Stimulated activated naive CD4-positive, alpha-beta T cell (primary cell): ENCODE measurements around the gene TMTC1.
"Not testable (repeated sequence)": the region's sequence is repeated elsewhere in the genome, so short reads cannot be mapped to it uniquely, and the experiment has no call there.

Source experiments
- DNase-seq, 6 experiments: peaks; one replicate each; lab custom pipeline; 2025; lab: John Stamatoyannopoulos, UW

TMTC1 gene

DNA sequence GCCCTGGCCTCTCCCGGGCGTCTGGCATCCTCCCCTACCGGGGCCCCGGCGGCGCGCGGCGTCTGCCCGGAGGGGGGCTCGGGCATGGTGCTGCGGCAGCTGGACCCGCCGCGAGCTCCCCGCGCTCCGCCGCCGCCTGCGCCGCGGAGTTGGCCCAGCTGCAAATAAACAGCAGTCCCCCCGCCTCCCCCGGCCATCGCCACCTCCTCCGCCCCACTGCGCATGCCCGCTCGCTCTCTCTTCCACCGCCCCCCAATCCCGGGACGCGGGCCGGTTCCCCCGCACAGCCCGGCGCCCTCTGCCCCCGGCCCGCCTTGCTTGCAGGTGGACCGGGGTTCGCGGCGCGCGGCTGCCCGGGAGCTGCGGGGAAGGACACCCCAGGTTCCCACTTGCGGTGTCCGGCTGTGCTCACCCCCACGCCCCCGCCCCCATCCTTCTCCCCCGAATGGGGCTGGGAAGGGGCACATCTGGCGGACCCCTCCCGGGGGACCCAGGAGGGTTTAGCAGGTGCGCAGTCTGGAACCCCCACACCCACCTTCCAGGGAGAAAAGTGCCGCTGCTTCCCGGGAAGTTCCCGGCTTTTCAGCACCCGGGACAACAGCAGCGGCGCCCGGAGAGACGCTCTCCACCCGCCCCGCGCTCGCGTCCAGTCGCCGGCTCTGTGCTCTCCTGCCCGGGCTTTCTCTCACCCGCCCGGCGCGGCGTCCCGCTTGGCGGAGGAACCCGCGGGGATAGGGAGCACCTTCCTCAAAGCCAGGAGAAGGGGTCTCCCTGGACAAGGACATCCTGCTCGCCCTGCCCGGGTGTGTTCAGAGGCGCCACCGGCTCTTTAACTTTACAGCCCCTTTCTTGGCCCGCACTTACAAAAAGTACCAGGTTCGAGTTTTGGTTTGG lies at the start of gene TMTC1:
TMTC1 (minus strand) TSS at position 170 of the 894 bp plus-strand sequence. CDS start 191 bp downstream, outside the sequence.
- DNase-seq, result no peak

DNA sequence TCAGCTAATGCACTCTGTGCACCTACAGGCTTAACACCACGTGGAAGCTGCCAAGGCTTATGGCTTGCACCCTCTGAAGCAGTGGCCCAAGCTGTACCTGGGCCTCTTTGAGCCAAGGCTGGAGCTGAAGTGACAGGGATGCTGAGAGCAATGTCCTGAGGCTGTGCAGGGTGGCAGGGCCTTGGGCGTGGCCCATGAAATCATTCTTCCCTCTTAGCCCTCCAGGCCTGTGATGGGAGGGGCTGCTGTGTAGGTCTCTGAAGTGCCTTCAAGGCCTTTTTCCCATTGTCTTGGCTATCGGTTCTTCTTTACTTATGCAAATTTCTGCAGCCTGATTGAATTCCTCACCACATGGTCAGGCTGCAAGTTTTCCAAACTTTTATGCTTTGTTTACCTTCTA lies 47.4 kb upstream of the TMTC1 start:
- DNase-seq, result no peak

DNA sequence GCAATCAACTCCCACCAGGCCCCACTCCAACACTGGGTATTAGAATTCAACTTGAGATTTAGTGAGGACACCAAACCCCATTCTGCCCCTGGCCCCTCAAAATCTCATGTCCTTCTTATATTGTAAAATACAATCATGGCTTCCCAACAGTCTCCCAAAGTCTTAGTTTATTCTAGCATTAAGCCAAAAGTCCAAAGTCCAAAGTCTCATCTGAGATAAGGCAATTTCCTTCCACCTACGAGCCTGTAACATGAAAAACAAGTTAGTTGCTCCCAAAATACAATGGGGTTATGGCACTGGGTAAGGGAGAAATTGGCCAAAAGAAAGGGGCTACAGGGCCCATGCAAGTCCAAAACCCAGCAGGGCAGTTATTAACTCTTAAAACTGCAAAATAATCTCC lies 46.6 kb upstream of the TMTC1 start:
- DNase-seq, result no peak

DNA sequence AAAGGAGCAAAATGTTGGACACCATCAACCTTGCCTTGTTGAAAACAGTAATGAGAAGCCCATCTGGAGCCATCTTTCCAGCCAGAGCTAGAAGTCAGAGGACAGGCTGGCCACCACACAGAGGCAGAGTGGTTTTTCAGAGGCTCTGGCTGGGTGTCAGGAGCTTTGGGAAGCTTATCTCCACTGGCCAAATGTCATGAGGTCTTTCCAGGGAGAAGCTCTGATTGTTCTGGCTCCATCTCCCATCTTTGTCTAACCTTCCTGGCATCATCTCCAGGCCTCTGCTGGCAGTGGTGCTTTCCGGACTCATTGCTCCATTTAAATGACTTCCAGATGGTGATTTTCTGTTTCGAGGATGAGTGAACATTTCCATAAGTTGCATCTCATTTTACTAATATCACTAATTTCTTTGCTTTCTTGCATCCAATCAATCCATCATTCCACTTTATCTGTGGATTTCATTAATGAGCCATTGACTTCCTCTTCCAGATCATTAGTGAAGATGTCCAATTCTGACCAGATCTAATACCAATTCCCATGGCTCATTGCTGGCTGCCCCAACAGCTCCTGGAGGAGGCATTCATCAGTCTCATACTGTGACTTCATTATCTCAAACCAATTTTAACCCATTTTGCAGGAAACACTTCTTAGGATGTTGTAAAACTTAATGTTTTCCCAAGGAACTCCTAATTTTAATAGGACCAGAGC lies 35.3 kb upstream of the TMTC1 start:
- DNase-seq, result no peak

DNA sequence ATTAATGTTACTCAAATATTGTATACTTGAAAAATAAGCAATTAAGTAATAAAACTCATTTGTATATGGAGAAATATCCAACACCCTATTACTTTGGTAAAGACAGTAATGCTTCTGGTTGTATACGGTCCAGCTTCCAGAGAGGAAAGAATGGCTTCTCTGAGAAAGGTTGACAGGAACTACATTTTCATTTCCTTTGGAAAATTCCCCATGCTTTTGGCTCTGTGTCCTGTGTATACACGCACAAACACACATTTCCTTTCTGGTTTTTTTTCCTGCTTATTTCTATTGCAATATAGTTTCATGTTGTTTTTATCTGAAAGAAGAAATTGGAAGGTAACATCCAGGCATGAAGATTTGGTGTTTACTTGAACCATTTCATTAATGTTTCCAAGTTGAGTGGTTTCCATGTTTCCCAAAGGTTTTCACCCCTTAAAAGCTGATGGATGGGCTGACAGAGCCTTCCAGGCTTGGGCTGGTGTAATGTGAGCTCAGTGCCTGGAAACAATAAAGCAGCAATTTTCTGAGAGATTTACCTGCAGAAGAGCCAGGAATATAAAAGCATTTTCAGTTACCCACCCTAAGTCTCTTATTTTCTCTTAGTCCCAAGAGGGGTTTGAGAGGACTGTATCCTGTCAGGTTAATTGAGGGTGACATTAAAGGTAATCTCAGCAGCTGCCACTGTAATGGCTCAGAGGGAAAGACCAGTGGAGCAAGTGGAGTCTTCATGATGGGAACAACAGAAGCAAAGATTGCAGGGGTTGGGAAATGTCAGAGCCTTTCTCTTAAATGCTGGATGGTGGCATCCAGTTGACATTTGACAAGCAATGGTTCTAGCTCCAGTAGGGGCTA lies 33.4 kb upstream of the TMTC1 start:
- no peak for DNase-seq

DNA sequence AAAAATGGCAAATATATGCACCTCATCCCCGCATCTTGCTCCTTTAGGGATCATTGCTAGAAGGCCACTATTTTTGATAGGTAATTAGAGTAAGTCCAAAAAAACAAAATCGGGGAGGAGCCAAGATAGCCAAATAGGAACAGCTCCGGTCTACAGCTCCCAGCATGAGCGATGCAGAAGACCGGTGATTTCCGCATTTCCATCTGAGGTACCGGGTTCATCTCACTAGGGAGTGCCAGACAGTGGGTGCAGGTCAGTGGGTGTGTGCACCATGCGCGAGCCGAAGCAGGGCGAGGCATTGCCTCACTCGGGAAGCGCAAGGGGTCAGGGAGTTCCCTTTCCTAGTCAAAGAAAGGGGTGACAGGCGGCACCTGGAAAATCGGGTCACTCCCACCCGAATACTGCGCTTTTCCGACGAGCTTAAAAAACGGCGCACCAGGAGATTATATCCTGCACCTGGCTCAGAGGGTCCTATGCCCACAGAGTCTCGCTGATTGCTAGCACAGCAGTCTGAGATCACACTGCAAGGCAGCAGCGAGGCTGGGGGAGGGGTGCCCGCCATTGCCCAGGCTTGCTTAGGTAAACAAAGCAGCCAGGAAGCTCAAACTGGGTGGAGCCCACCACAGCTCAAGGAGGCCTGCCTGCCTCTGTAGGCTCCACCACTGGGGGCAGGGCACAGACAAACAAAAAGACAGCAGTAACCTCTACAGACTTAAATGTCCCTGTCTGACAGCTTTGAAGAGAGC lies 26.0 kb upstream of the TMTC1 start:
- DNase-seq, result not testable (repeated sequence)

DNA sequence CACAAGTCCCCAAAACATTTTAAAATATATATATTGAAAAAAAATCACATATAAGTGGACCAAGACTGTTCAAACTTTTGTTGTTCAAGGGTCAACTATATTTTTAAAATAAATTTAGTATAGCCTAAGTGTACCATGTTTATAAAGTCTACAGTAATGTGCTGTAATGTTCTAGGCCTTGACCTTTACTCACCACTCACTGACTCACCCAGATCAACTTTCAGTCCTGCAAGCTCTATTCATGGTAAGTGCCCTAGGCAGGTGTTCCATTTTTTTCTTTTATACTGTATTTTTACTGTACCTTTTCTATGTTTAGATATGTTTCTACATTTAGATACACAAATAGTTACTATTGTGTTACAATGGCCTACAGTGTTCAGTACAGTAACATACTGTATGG lies 23.4 kb upstream of the TMTC1 start:
- DNase-seq, result no peak

DNA sequence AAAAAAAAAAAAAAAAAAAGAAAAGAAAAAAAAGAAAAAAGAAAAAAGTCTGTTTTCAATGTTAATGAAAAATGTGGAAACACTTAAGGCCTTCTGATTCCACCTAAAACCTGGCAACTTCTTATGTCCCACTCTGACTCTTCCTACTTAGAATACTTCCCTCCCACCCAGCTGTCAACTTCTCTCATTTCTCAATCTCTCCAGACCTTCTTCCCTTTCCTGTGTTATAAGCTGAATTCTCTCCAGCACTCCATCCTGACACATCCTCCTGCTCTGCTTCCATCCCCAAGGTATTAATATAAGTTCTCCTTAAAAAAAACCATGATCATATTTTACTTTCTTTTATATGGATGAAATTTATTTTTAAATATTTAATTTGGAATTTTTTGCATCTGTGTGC lies 20.3 kb upstream of the TMTC1 start:
- no peak for DNase-seq

DNA sequence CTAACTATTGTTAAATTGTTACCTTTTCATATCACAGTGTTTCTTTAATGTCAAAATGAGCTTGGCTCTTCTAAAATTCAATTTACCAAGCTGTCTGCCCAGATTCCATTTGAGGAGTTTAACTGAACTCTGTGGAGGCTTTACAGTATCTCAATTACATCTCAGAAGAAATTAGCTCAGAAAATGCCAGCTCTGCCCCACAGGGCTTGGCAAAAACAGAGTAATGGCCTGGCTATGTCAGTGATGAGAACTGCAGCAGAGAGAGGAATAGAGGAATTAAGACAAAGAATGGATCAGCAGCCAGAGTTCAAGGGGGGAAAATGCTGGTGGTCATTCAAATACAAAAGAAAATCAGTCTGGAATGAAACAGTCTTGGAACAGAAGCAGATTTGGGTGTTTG lies 15.8 kb upstream of the TMTC1 start:
- DNase-seq, result no peak

DNA sequence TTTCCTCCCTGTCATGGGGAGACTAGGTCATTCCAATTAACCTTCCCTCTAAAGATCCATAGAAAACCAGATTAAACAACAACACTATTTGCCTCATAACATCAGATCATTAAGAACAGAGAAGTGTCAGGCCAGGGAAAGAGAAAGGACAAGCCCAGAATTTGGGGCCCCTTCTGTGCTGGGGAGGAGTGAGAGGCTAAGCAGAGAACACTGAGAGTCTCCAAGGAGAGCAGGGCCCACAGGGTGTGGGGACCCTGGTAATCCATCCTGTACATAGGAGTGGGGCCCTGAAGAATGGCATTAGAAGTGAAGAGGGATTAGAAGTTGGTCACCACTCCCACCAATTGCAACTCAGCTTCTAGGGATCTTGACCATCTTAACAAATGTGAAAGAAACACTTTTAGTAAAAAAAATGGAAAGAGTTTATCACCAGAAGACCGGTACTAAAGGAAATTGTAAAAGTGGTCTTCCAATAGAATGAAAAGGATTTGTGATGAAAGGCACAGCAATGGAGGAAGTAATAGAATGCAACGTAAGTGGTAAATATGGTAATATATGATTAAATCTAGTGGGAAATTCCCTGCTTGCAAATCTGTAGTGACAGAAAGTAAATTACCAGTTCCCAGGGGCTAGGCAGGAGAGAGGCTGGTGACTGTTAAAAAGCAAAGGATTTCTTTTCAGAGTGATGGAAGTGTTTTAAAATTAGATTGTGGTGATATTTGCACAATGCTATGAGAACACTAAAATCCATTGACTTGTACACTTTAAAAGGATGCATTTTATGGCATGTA lies 14.0 kb upstream of the TMTC1 start:
- no peak for DNase-seq

DNA sequence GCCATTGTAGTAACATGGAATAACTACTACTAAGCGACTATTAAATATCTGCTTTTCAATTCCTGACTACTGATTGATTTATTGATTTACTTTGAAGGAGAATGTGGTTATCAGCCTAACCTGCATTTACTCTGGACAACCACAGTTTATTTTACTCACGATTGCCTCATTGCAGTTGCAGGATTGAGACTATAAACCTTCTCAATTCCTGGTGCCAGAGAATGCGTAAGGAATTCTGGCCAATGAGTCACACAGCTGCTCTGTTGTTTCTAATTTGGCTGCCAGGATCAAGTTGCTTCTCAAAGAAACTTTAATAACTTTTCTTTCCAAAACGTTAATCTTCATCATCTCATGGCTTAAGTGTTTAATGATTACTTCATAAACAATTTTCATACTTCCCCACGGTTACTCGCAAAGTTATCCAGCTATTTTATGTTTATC lies 13.1 kb upstream of the TMTC1 start:
- DNase-seq, result no peak

DNA sequence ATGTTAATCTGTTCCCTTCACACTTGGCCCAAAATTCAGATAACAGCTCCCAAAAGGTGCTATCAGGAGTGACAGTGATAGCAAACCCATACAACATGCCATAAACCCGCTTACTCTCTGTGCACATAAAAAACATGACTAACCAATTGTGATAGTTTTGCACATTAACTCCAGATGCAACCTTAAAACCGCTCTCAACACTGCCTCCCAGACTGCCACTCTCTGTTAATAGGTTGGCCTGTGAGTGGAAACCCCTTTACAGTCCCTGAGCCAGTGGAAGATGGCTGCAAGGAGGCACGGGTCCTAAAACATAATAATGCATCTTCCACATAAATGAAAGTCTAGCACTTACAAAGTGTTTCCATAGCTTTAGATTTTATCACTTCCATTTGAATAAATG lies 12.0 kb upstream of the TMTC1 start:
- DNase-seq, result no peak

DNA sequence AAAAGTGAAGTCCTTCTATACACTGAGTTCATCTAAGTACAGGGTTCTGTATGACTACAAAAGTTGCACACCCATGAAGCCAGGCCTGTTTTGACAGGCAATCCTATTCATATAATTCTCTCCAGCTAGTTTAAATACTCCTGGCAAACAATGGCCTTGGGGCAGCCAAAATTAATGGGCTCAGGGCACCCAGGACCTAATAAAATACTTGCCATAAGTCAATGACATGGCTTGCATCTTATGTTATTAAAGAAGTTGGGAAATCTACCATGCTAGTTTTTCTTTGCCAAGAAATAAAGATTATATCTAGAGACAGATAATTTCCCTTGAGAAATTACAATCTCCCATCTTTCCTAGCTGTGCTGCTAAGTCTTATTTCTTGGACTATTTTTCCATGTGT lies 11.1 kb upstream of the TMTC1 start:
- no peak for DNase-seq

DNA sequence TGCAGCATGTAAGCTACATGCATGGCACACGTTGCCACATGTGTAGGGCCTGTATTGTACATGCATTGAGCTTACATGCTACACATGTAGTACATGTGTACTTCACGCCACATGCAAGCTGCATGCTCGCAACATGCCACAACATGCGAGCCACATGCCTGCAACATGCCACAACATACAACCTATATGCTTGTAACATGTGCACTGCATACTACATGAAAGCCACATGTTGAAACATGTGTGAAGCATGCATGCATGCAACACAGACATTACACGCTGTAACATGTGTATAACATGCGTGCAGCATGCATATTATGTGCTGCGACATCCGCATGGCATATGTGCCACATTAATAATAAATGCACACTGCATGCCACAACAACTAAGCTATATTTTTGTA lies 9.1 kb upstream of the TMTC1 start:
- DNase-seq, result no peak

DNA sequence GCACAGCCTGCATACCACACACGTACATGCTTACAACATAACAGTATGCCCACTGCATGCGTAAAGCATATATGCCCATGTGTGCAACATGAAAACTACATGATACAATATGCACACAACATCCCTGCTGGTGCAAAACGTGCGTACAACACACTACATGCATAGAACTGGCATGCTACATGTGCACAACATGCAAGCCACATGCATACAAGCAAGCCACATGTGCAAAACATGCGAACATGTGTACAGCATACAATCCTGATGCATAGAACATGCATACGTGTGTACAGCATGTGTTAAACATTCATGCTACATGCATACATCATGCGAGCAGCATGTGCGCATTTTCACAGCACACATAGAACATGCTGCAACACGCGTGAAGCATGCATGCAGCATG lies 8.4 kb upstream of the TMTC1 start:
- DNase-seq, result no peak

DNA sequence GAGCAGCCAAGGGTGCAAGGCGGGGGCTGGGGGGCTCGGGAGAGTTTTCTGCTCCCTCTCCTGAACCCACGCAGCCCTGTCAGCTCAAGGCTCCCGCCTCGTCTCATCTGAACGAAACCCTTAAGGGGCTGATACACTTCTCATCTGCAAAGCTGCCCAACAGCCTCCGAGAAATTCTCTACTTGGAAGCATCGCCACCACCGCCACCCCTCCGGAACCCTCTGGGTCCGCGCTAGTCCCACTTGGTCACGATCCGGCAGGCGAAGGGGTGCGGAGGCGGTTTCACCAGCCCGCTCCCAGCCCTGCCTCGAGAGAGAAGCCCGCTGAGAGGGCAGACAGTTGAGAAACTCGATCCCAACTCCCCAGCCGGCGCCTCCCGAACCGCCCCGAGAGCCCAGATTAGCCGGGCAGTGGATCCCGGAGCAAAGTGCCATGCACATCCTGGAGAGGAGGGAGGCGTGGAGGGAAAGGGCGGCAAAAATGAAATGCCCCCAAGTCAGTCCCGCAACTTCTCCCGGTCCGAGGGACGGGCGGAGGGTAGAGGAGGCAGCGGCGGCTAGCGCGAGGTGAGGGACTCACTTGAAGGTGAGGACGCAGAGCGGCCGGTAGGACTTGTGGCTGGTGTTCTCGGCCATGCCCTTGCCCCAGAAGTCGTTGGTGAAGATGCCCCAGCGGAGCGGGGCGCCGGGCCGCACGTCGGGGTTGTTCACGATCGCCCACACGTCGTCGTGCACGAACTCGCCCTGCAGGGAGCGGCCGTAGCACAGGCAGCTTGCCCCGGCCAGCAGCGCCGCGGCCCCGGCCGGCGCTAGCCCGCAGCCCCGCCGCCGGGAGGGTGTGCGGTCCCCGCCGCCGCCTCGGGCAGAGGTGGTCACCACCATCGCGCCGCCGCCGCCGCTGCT lies 620 bp downstream of the TMTC1 start:
- DNase-seq, result no peak

DNA sequence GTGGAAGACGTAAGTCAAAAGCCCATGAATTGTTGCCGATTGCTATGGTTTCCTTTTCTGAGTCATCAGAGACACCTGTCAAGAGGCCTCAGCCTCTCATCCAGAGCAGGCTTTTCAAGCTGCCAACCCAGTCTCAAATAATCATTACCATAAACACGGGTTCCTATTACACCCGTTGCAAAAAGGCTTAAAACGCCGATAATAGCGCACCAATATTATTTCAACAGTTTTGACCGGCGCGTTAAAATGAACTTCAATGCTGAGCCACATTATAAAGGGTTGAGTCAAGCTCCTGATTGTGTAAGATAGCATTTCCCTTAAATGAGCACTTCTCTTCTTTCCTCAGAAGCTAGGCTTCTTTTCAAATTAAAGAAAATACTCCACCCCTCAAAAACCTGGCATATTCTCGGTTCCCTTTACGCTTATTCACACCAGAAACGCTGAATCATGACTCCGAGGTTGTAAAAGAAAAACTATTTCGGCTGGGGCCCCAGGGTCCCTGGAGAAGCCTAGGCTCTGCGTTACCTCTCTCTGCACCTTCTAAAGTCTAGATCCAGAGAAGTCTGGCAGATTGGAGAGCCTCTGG lies 1.4 kb downstream of the TMTC1 start:
- no peak for DNase-seq

DNA sequence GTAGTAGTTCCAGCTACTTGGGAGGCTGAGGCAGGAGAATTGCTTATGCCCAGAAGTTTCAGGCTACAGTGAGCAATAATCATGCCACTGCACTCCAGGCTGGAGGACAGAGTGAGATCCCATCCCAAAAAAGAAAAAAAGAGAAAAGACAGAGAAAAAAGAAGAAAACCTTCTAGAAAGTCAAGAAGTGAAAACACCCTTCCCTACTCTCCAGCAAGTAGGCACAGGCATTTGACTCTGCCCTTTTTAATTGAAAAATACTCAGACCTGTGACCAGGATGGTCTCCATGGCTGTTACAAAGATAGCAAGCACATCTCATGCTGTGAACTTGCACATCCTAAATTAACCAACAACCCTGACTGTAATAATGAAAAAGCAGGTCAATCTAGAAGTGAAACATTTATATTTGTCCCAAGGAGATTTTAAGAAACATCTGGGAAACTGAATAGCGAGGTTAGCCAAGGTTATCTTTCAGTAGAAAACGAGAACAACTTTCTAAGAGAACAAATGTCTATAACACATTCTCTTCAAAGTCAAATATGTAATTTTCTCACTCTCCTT lies 2.0 kb downstream of the TMTC1 start:
- no peak for DNase-seq

DNA sequence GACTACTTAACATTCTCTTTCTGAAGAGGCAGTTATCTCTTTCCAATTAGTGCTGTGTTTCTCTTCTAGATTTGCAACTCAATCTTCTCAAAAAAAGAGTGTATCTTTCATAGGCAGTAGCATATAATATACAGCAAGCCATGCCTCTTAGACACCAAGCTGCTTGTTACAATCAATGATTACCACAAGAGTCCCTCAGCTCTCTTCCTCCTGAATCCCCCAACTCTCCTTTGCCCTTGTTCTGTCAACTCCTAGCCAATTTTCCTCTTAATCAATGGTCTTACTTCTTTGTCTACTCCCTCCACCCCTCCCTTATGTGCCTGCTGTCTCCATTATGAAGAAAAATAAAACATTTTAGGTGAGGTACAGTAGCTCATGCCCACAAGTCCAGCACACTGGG lies 2.6 kb downstream of the TMTC1 start:
- no peak for DNase-seq
